HG03039 (cell line): ENCODE measurements around the gene PRRX1.

ENCODE experiments used
- ATAC-seq: cut with Tn5 transposase; IDR thresholded peaks from one replicate; pipeline ENCODE4 v1.9.1; 2021; ENCODE audit warnings: mild to moderate bottlenecking, moderate library complexity; ENCODE audit not compliant: unreplicated experiment

The PRRX1 gene

GRCh38 chr1:170686291-170686690 lies 22.4 kb downstream of the PRRX1 start:
- no peak for ATAC-seq

GRCh38 chr1:170687621-170688020 lies 23.7 kb downstream of the PRRX1 start:
- ATAC-seq, result no peak

- no peak for ATAC-seq
Observed at GRCh38 chr1:170691258-170691657, 27.3 kb downstream of the PRRX1 start.

GRCh38 chr1:170692866-170693575 lies 29.1 kb downstream of the PRRX1 start:
- ATAC-seq, result no peak

- ATAC-seq, result no peak
Observed at GRCh38 chr1:170694172-170694926, 30.4 kb downstream of the PRRX1 start.

- no peak for ATAC-seq
Observed at GRCh38 chr1:170695955-170696590, 32.1 kb downstream of the PRRX1 start.

- no peak for ATAC-seq
Observed at GRCh38 chr1:170696591-170697290, 32.8 kb downstream of the PRRX1 start.

- ATAC-seq, result no peak
Observed at GRCh38 chr1:170697316-170697715, 33.4 kb downstream of the PRRX1 start.

GRCh38 chr1:170698301-170699275 lies 34.7 kb downstream of the PRRX1 start:
- ATAC-seq, result no peak

GRCh38 chr1:170699696-170700095 lies 35.8 kb downstream of the PRRX1 start:
- ATAC-seq, result no peak

- ATAC-seq, result no peak
Observed at GRCh38 chr1:170700842-170701615, 37.1 kb downstream of the PRRX1 start.

GRCh38 chr1:170701962-170702361 lies 38.0 kb downstream of the PRRX1 start:
- ATAC-seq, result no peak

- ATAC-seq, result no peak
Observed at GRCh38 chr1:170703591-170703990, 39.7 kb downstream of the PRRX1 start.

GRCh38 chr1:170704256-170704655 lies 40.3 kb downstream of the PRRX1 start:
- ATAC-seq, result no peak

- ATAC-seq, result no peak
Observed at GRCh38 chr1:170705981-170706380, 42.0 kb downstream of the PRRX1 start.

GRCh38 chr1:170707117-170707516 lies 43.2 kb downstream of the PRRX1 start:
- no peak for ATAC-seq

GRCh38 chr1:170707959-170708655 lies 44.2 kb downstream of the PRRX1 start:
- ATAC-seq, result no peak

GRCh38 chr1:170711682-170712081 lies 47.8 kb downstream of the PRRX1 start:
- ATAC-seq, result no peak

- ATAC-seq, result no peak
Observed at GRCh38 chr1:170714163-170714562, 50.2 kb downstream of the PRRX1 start.
